Endothelial cell of umbilical vein (primary cell): ENCODE measurements around the gene ALDH1A2.

Experiments used
- EZH2 ChIP-seq: IDR thresholded peaks from 2 replicates; pipeline ENCODE4 v1.6.1; 2012; ENCODE audit warnings: borderline replicate concordance, low read depth, mild to moderate bottlenecking, moderate library complexity, low read length, inconsistent platforms; ENCODE audit not compliant: severe bottlenecking
- FOS ChIP-seq: IDR thresholded peaks from 2 replicates; pipeline ENCODE4 v1.6.1; 2011; ENCODE audit warnings: mild to moderate bottlenecking, low read length, moderate library complexity, borderline replicate concordance; ENCODE audit not compliant: insufficient read depth
- JUN ChIP-seq: IDR thresholded peaks from 2 replicates; pipeline ENCODE4 v1.6.1; 2011; ENCODE audit warnings: borderline replicate concordance, low read depth; ENCODE audit not compliant: insufficient read length, insufficient read depth
- MYC ChIP-seq: IDR thresholded peaks from one replicate; pipeline ENCODE4 v1.6.1; 2011; ENCODE audit warnings: mild to moderate bottlenecking, low read depth, low read length
- POLR2A ChIP-seq: IDR thresholded peaks from 2 replicates; pipeline ENCODE4 v1.6.1; 2012; ENCODE audit warnings: low read depth, mild to moderate bottlenecking, control low read depth, low read length
- POLR2AphosphoS5 ChIP-seq: IDR thresholded peaks from 2 replicates; pipeline ENCODE4 v1.6.1; 2012; ENCODE audit warnings: low read depth, mild to moderate bottlenecking, control low read depth, low read length, moderate library complexity; ENCODE audit not compliant: insufficient read depth
- TF ChIP-seq, protein P1 (sequence below), 2 donors: IDR thresholded peaks; 1 replicate in 1 of 2; 2 replicates in 1 of 2; pipeline ENCODE4 v1.5.1; 2011; ENCODE audit warnings: low read length in 2 of 2, mild to moderate bottlenecking in 2 of 2, moderate library complexity in 2 of 2, control low read depth in 1 of 2, inconsistent platforms in 1 of 2, low read depth in 1 of 2; ENCODE audit not compliant: insufficient read depth in 1 of 2; ENCODE audit errors: extremely low read depth in 1 of 2
- TF ChIP-seq, protein P2 (sequence below): IDR thresholded peaks from 2 replicates; pipeline ENCODE4 v1.6.1; 2011; ENCODE audit not compliant: insufficient read depth, insufficient read length

DNA sequence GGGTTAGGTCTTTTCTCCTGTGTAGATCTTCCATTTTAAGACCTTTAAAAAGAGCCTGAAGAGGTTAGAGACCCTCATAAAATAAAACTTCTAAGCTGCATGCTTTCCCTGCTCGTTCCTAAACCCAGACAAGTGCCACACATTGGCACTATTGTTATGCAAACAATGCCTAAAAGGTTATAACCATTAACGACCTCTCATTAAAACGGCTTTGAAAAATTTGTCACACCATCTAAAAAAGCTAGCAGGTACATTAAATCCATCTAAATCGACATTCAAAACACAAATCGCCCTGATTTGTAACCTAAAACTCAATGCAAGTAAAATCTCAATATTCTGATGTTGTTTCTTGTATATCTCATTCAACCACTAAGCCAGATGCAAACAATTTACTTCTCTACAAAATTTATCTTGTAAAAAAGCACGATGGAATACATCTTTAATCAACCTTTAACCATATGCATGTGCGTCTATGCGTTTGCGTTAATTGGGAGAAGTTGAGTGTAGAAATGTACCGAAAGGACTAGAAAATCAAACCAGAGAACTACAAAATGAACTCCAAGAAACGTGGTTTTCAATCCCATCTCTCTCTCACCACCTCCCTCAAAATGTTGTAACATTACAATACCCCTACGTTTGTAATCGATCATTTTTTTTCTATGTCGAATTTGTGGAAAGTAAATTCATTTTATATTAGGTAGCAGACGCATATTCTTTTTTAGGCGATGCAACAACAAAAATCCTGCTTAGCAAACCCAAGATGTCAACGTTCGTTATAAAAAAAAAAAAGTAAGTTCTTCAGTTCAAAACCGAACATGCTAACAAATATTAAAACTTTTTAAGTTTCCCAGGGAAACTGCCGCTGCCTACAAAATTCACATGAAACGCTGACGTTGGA is 1.2 kb downstream of the ALDH1A2 start:
- TF ChIP-seq POLR2A, result no peak
- TF ChIP-seq, protein P1, sequence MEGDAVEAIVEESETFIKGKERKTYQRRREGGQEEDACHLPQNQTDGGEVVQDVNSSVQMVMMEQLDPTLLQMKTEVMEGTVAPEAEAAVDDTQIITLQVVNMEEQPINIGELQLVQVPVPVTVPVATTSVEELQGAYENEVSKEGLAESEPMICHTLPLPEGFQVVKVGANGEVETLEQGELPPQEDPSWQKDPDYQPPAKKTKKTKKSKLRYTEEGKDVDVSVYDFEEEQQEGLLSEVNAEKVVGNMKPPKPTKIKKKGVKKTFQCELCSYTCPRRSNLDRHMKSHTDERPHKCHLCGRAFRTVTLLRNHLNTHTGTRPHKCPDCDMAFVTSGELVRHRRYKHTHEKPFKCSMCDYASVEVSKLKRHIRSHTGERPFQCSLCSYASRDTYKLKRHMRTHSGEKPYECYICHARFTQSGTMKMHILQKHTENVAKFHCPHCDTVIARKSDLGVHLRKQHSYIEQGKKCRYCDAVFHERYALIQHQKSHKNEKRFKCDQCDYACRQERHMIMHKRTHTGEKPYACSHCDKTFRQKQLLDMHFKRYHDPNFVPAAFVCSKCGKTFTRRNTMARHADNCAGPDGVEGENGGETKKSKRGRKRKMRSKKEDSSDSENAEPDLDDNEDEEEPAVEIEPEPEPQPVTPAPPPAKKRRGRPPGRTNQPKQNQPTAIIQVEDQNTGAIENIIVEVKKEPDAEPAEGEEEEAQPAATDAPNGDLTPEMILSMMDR (IDR thresholded peaks at IDR 0.05; ENCODE audit: extremely low read depth in 1 of 2, insufficient read depth in 1 of 2, low read depth in 1 of 2, low read length in 2 of 2), result no peak
- no peak for TF ChIP-seq EZH2
- TF ChIP-seq MYC, result no peak
- TF ChIP-seq FOS, result no peak
- no peak for TF ChIP-seq POLR2AphosphoS5
- TF ChIP-seq, protein P2, sequence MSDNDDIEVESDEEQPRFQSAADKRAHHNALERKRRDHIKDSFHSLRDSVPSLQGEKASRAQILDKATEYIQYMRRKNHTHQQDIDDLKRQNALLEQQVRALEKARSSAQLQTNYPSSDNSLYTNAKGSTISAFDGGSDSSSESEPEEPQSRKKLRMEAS, result no peak
- TF ChIP-seq JUN, result no peak
